Endodermal cell (in vitro differentiated cells): Measurements from ENCODE around the gene RNASE7. TPM values are rescaled to one million over a fixed set of nuclear protein-coding genes. Genes with fewer than 3 reads are reported as not detected.

Experiments
- DNase-seq: peaks from one replicate; pipeline ENCODE4 v3.0.0-alpha.2; 2017
- H3K27ac ChIP-seq: 2 replicates; pipeline ENCODE4 v1.5.1; 2013; ENCODE audit warnings: mild to moderate bottlenecking, low read depth, low read length, moderate library complexity
- H3K27me3 ChIP-seq: 2 replicates; pipeline ENCODE4 v1.6.1; 2013; ENCODE audit warnings: mild to moderate bottlenecking, low read length, moderate library complexity; ENCODE audit not compliant: insufficient read depth, control insufficient read depth, poor library complexity, severe bottlenecking
- H3K36me3 ChIP-seq: 2 replicates; pipeline ENCODE4 v1.7.0; 2013; ENCODE audit warnings: mild to moderate bottlenecking, low read length, moderate library complexity; ENCODE audit not compliant: control insufficient read depth, insufficient read depth
- H3K4me1 ChIP-seq: one replicate; pipeline ENCODE4 v1.7.0; 2013; ENCODE audit warnings: low read length; ENCODE audit not compliant: control insufficient read depth, insufficient read depth
- H3K4me3 ChIP-seq: 2 replicates; pipeline ENCODE4 v1.5.1; 2013; ENCODE audit warnings: mild to moderate bottlenecking, low read length, moderate library complexity
- H3K9ac ChIP-seq: 2 replicates; pipeline ENCODE4 v1.6.1; 2013; ENCODE audit warnings: mild to moderate bottlenecking, low read length, moderate library complexity; ENCODE audit not compliant: poor library complexity, severe bottlenecking; ENCODE audit errors: extremely low read depth
- H3K9me3 ChIP-seq: 2 replicates; pipeline ENCODE4 v1.6.1; 2013; ENCODE audit warnings: mild to moderate bottlenecking, low read length, moderate library complexity; ENCODE audit not compliant: control insufficient read depth
- H3K27ac Mint-ChIP-seq: 2 replicates; pipeline ENCODE4 v1.8.0; 2020; ENCODE audit warnings: mixed read lengths
- H3K27me3 Mint-ChIP-seq: 2 replicates; pipeline ENCODE4 v1.8.0; 2021; ENCODE audit warnings: mild to moderate bottlenecking, mixed read lengths; ENCODE audit not compliant: insufficient read depth
- H3K36me3 Mint-ChIP-seq: 2 replicates; pipeline ENCODE4 v1.8.0; 2020; ENCODE audit warnings: low read depth, mixed read lengths
- H3K4me1 Mint-ChIP-seq: 2 replicates; pipeline ENCODE4 v1.8.0; 2020; ENCODE audit warnings: mixed read lengths
- H3K4me3 Mint-ChIP-seq: 2 replicates; pipeline ENCODE4 v1.8.0; 2020; ENCODE audit warnings: mild to moderate bottlenecking, moderate library complexity, mixed read lengths
- H3K9me3 Mint-ChIP-seq: 2 replicates; pipeline ENCODE4 v1.8.0; 2020; ENCODE audit warnings: mild to moderate bottlenecking, mixed read lengths
- CTCF ChIP-seq: fragments of 200-600 bp; sonication (generic); conservative IDR thresholded peaks from 2 replicates; pipeline ENCODE4 v1.5.0; 2021; ENCODE audit warnings: antibody characterized with exemption, mild to moderate bottlenecking
- WGBS, 2 experiments: methylation state at CpG; one replicate each; pipeline versions ENCODE4 v1.1.5 to v1.1.7; 2013; ENCODE audit warnings: missing lambda C conversion rate in 2 of 2, mixed read lengths in 1 of 2; ENCODE audit not compliant: insufficient coverage in 1 of 2, insufficient read length in 1 of 2; 5-methylcytosine and 5-hydroxymethylcytosine counted together
- total RNA-seq, 2 donors: library from RNA; stranded (reverse); fragmentation: NEBNext Ultra II Directional in 1 of 2; extraction: Animal tissue kit (Norgen Biotek cat#: 25700) in 1 of 2; gene quantifications; 2 replicates in 1 of 2; 3 replicates in 1 of 2; pipeline ENCODE4 v1.2.1, GENCODE V29; 2021

Gene RNASE7
- total RNA-seq, 2 donors from 2014 or later: not detected

GRCh38 chr14:21026988-21027315 lies 15.2 kb upstream of the RNASE7 start:
- H3K27me3 Mint-ChIP-seq: peaks cover 30% of the 10 kb centered on the region
- no peaks in the 10 kb centered on the region for H3K9me3 Mint-ChIP-seq
- Histone ChIP-seq H3K4me3 (no peak overlapping the region), H3K9me3 (no peaks in the 10 kb centered on the region), H3K27me3 (peaks cover 11% of the 10 kb centered on the region), H3K36me3 (no peaks in the 10 kb centered on the region), H3K9ac (no peak overlapping the region), H3K27ac (no peak overlapping the region), H3K4me1 (no peaks in the 10 kb centered on the region)
- H3K4me3 Mint-ChIP-seq: peak overlapping the region; percentile 28
- no peak for TF ChIP-seq CTCF
- peak; percentile 51 for DNase-seq
- peaks cover 4% of the 10 kb centered on the region for H3K36me3 Mint-ChIP-seq
- peaks cover 39% of the 10 kb centered on the region for H3K4me1 Mint-ChIP-seq
- no peak overlapping the region for H3K27ac Mint-ChIP-seq
- 57 to 65% methylated on average over 2 to 3 of the region's 3 CpGs for WGBS, 2 experiments

GRCh38 chr14:21029917-21030316 lies 12.2 kb upstream of the RNASE7 start, which contains the start of gene TPPP2:
TSS of gene TPPP2 (plus strand) at chr14:21030217. CDS start at chr14:21030582, 365 bp downstream.
- Histone ChIP-seq H3K27me3 (no peaks in the 10 kb centered on the region), H3K9ac (no peak within 1 kb of the TSS), H3K27ac (no peak within 1 kb of the TSS), H3K36me3 (no peaks in the 10 kb centered on the region), H3K4me1 (no peaks in the 10 kb centered on the region), H3K4me3 (no peak within 1 kb of the TSS), H3K9me3 (no peaks in the 10 kb centered on the region)
- TF ChIP-seq CTCF: no peak
- Mint-ChIP-seq H3K27me3 (peaks cover 30% of the 10 kb centered on the region), H3K4me3 (no peak within 1 kb of the TSS), H3K9me3 (no peaks in the 10 kb centered on the region), H3K36me3 (no peaks in the 10 kb centered on the region), H3K27ac (no peak within 1 kb of the TSS), H3K4me1 (peaks cover 15% of the 10 kb centered on the region)
- no peak for DNase-seq
- 97 to 100% methylated on average over 1 to 4 of the region's 5 CpGs for WGBS, 2 experiments

- Histone ChIP-seq H3K4me3 (no peak overlapping the region), H3K9me3 (no peaks in the 10 kb centered on the region), H3K27me3 (no peaks in the 10 kb centered on the region), H3K9ac (no peak overlapping the region), H3K27ac (no peak overlapping the region), H3K4me1 (no peaks in the 10 kb centered on the region), H3K36me3 (no peaks in the 10 kb centered on the region)
- Mint-ChIP-seq H3K36me3 (no peaks in the 10 kb centered on the region), H3K4me3 (no peak overlapping the region), H3K4me1 (peaks cover 15% of the 10 kb centered on the region), H3K27ac (no peak overlapping the region), H3K9me3 (no peaks in the 10 kb centered on the region), H3K27me3 (peaks cover 32% of the 10 kb centered on the region)
- 87 to 90% methylated on average over 11 to 12 of the region's 12 CpGs for WGBS, 2 experiments
- no peak for TF ChIP-seq CTCF
- no peak for DNase-seq
These were observed 11.6 kb upstream of the RNASE7 start for GRCh38 chr14:21030531-21030930.
